ENCODE data around the gene ADGB. TPM values are rescaled to one million over a fixed set of nuclear protein-coding genes. Genes with fewer than 3 reads are reported as not detected.
"Not testable (repeated sequence)": the region's sequence is repeated elsewhere in the genome, so short reads cannot be mapped to it uniquely, and the experiment has no call there.

The ADGB gene
- polyA plus RNA-seq, 4 donors, result 0.15 to 0.56 (median 0.39) TPM

DNA sequence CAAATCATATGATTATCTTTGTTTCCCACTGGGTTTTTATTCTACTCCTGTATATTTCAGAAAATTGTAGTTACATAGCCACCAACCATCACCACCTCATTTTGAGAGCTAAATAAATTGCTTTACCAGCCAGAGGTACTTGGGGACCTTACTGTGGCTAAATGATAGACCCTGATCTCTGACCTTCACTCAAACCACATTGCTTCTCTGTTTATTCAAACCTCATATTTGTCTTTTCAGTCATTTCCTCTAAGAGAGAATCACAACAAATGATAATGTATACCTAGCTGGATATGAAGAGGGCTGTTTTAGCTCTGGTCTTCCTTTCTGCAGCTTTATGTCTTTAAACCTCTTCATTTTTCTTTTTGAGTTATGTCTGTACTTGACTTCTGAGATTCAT, 142.8 kb downstream of the ADGB start:
- DNase-seq (ENCODE audit: low read depth in 4 of 4, low spot score in 3 of 4), result no peak

- DNase-seq (ENCODE audit: low read depth in 4 of 4, low spot score in 3 of 4), result no peak
Measured at GRCh38 chr6:146753306-146753705, 154.5 kb downstream of the ADGB start.

DNA sequence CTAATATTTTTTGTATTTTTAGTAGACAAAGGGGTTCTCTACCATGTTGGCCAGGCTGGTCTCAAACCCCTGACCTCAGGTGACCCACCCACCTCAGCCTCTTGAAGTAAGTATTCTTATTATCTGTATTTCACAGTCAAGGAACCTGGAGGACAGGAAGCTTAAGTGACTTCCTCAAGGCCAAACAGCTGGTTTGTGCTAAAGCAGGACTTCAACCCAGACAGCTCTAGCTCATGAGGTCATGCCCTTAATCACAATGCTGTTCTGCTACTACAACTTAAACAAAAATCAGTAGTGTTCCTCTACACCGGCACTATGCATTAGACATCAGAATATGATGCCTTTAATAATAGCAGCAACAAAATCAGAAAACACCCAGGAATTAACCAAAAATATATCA, 168.9 kb downstream of the ADGB start:
- no peak for DNase-seq (ENCODE audit: low read depth in 4 of 4, low spot score in 3 of 4)

- no peak for DNase-seq (ENCODE audit: low read depth in 4 of 4, low spot score in 3 of 4)
Measured at GRCh38 chr6:146768722-146769121, 169.9 kb downstream of the ADGB start.

- DNase-seq (ENCODE audit: low read depth in 4 of 4, low spot score in 3 of 4), result no peak
Measured at GRCh38 chr6:146770275-146770964, 171.6 kb downstream of the ADGB start.

GRCh38 chr6:146770965-146771735, 172.4 kb downstream of the ADGB start:
- DNase-seq (ENCODE audit: low read depth in 4 of 4, low spot score in 3 of 4), result no peak

DNA sequence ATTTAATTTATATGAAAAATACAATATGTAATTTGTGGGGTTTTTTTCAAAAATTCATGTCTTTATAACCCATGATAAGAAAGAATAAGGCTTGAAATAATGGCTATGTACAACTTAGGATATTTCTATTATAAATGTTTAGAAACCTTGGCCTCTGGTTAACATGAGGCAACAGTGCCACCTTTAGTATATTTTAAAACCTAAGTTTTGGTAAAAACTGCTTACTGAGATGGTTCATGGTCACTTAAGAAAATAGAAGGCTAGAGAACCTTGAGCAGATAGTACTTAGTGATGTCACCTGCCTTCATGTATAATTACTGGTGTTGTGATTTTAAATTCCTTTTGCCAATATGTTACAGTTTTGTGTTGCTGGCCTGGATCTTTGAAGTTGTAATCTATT, 176.4 kb downstream of the ADGB start:
- DNase-seq (ENCODE audit: low read depth in 4 of 4, low spot score in 3 of 4), result no peak

- DNase-seq (ENCODE audit: low read depth in 4 of 4, low spot score in 3 of 4), result no peak
Measured at GRCh38 chr6:146781836-146782235, 183.1 kb downstream of the ADGB start.

- DNase-seq (ENCODE audit: low read depth in 4 of 4, low spot score in 3 of 4), result no peak
Measured at GRCh38 chr6:146785001-146785585, 186.3 kb downstream of the ADGB start.

GRCh38 chr6:146787876-146788508, 189.2 kb downstream of the ADGB start:
- DNase-seq (ENCODE audit: low read depth in 4 of 4, low spot score in 3 of 4), result peak in 2 of 4 donors; percentile 12 to 18

GRCh38 chr6:146790561-146791091, 191.9 kb downstream of the ADGB start:
- no peak for DNase-seq (ENCODE audit: low read depth in 4 of 4, low spot score in 3 of 4)

DNA sequence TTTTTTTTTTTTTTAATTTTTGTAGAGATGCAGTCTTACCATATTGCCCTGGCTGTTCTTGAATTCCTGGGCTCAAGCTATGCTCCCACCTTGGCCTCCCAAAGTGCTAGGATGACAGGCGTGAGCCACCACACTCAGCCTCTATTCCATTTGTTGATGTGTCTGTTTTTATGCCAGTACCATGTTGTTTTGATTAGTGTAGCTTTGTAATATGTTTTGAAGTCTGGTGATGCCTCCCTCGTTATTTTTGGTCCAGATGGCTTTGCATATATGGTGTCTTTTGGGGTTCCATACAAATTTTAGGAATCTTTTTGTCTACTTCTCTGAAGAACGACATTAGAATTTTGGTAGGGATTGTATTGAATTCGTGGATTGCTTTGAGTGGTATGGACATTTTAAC, 193.2 kb downstream of the ADGB start:
- no peak for DNase-seq (ENCODE audit: low read depth in 4 of 4, low spot score in 3 of 4)

DNA sequence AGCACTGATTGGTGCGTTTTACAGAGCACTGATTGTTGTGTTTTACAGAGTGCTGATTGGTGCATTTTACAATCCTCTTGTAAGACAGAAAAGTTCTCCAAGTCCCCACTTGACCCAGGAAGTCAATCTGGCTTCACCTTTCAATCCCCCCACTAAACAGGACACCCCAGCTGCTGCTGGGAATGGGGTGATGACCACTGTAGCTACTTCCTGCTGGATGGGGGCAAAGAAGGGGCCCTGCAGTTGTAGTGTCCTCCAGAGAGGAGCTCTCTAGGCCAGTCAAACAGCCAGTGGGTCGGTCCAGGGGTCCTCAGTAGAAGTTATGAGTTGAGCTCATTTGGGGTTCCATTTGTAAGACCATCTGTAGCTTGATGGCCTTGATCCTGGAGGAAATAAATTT, 194.4 kb downstream of the ADGB start:
- DNase-seq (ENCODE audit: low read depth in 4 of 4, low spot score in 3 of 4), result not testable (repeated sequence)

GRCh38 chr6:146795479-146796133, 196.8 kb downstream of the ADGB start:
- no peak for DNase-seq (ENCODE audit: low read depth in 4 of 4, low spot score in 3 of 4)

DNA sequence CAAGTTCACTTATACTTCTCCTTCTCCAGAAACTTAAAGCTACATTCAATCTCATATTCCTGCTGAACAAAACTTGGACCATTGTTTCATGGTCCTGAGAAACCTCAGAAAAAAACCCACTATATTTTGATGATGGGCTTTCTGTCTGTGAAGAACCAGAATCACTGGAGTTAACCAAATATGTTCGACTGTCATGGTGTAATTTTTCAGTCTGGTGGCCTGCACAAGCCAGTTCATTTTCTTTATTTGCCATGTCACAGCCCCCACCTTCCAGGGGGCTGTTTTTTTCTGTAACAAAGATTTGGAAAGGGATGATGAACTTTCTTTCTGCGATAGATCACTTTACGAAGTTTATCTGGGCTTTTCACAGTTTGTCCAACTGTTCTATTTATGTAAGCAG, 204.4 kb downstream of the ADGB start:
- not testable (repeated sequence) for DNase-seq (ENCODE audit: low read depth in 4 of 4, low spot score in 3 of 4)

- DNase-seq (ENCODE audit: low read depth in 4 of 4, low spot score in 3 of 4), result no peak
Measured at GRCh38 chr6:146803601-146804000, 204.8 kb downstream of the ADGB start.

GRCh38 chr6:146805546-146806325, 207.0 kb downstream of the ADGB start:
- no peak for DNase-seq (ENCODE audit: low read depth in 4 of 4, low spot score in 3 of 4)

DNA sequence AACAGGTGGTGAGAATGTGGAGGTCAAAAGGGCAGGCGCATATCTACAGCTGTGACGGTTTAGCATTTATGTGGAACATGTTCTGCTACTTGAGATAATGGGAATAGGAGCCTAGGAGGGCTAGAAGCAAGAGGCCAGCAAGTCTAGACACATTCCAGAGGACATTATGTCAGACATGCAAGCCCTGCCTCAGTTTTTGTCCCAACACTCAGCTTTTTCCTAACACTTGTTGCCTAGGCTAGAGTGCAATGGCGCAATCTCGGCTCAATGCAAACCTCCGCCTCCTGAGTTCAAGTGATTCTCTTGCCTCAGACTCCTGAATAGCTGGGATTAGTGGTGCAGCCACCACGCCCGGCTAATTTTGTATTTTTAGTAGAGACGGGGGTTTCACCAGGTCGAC, 210.2 kb downstream of the ADGB start:
- DNase-seq (ENCODE audit: low read depth in 4 of 4, low spot score in 3 of 4), result not testable (repeated sequence)

DNA sequence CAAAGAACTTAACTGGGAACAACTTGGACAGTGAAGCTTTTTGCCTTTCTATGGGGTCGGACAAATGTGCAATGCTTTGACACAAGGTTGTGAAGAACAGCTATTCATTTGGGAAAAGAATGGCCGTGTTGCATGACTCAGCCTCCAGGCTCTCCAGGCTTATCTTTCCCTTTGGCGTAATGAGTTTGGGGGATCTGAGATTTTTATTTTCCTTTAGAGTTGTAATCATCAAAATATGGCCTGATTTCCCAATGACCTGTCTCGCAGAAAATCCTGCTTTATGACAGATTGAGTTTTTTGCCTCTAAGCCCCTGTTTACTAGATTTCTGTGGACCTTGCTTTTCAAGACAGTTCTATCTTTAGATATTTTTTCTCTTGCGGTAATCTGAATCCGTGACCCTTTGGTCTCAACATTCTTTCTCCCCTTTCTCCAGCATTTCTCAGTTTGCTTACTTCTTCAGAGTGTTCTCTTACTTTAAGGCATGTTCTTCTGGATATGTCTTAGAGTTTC, 214.1 kb downstream of the ADGB start:
- not testable (repeated sequence) for DNase-seq (ENCODE audit: low read depth in 4 of 4, low spot score in 3 of 4)

DNA sequence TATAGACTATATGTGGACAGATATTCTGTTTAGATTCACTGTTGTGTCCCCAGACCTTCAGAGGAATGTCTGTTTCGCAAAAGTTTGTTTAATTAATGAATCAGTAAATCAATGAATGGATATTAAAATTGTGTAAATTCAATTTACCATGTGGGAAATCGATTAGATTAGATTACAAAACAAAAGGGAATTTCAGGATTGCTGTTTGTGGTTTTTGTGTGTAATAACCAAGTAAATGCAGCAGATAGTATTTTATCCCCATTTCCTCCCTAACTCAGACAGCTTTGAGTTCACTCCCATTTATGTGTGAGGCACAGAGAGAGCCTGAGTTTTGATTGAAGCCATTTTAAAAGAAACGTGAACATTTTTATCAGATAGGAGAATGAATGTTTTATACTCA, 214.8 kb downstream of the ADGB start:
- no peak for DNase-seq (ENCODE audit: low read depth in 4 of 4, low spot score in 3 of 4)

All from left renal pelvis (tissue), 4 donors.